ENCODE measurements around the gene MAPK1. TPM values are rescaled to one million over a fixed set of nuclear protein-coding genes. Genes with fewer than 3 reads are reported as not detected.

The MAPK1 gene
- total and polyA plus RNA-seq, 9 of the 15 experiments (the other 6 are each of a cell fraction or from before 2014, with no cell fraction given): 46.3 to 575 (median 283) TPM

DNA sequence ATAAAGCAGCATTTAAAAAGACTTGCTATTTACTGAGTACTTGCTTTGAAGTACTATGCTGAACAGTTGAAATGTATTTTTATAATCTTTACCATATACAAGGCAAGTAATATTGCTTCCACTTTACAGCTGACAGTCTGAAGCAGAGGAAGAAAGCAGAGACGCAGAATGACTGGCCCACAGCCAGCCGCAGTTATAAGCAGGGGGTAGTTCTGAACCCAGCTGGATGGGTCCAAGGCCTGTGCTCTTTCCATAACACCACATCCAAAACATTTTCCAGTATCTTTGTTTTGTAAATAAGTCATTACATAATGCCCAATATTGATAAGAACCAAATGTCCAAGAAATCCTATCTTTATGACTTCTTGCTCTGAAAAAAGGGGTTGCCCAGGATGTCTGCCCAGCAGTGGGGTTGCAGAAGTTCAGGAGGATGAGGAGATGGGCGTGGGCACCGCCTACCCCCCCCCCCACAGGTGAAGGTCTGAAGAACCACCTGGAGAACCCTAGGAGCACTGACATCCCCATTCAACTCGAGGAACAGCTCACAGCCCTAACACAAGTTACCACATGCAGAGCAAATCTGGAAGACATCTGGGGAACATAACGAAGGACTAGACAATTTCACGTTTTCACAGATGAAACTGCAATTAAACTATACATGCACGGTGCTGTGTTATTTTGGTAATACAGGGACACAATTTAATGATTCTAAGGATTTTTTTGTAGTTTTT lies 107.6 kb downstream of the MAPK1 start:
- Histone ChIP-seq H3K27me3 (ENCODE audit: control insufficient read depth in 2 of 2, insufficient read depth in 2 of 2, low read length in 2 of 2) (no peaks in the 10 kb centered on the region), H3K4me3 (no peak overlapping the region), H3K79me2 (ENCODE audit: control insufficient read depth, insufficient read depth, low read length) (no peaks in the 10 kb centered on the region), H3K9ac (ENCODE audit: insufficient read depth in 1 of 2, low read depth in 2 of 2, low read length in 2 of 2) (no peak overlapping the region), H4K20me1 (replicated peaks; ENCODE audit: control insufficient read depth, insufficient read depth, low read length) (peaks cover 5% of the 10 kb centered on the region; the same call in 1 of the 2 replicates), H3K9me3 (replicated peaks; ENCODE audit: control insufficient read depth, insufficient read depth, low read depth, low read length) (no peaks in the 10 kb centered on the region), H3K4me1 (replicated peaks in 1 of 2; ENCODE audit: control insufficient read depth in 2 of 2, insufficient read depth in 2 of 2, low read length in 2 of 2) (peaks cover 25 to 29% of the 10 kb centered on the region in 2 experiments), H2AFZ (ENCODE audit: low read depth, low read length) (no peak overlapping the region), H3K4me2 (ENCODE audit: insufficient read depth, low read length) (no peak overlapping the region), H3K36me3 (ENCODE audit: control insufficient read depth, insufficient read depth, low read length) (peaks cover 78% of the 10 kb centered on the region), H3K9me1 (ENCODE audit: control insufficient read depth, insufficient read depth, low read length) (peaks cover 12% of the 10 kb centered on the region), H3K27ac (ENCODE audit: extremely low read depth, low read depth, low read length) (no peak overlapping the region)
- BruUV-seq (replicated peaks): no TSS peak
- DNase-seq (ENCODE audit: extremely low read depth in 1 of 4, low spot score in 3 of 4): no peak
- FAIRE-seq: no peak
- POLR2A ChIA-PET: interaction anchor here (0.5 to 16.6 kb wide), 16 partner anchors 9 to 622 kb away, joined by 3 to 258 read pairs (median 3); no protein-coding TSS in a partner anchor
- CTCF ChIA-PET (ENCODE audit: low intra/inter-chr PET ratio): no interaction called here
- in situ Hi-C loops (cut with MboI) (no loop called here), intact Hi-C loops (cut with micrococcal nuclease) (loop anchor here (10.0 kb wide), 1 partner anchor 795 kb away; the partner anchor contains the start of gene PRAME)
- 83% methylated on average over 8 of the region's 8 CpGs for WGBS (ENCODE audit: insufficient coverage, low coverage, missing lambda C conversion rate)
- TF ChIP-seq, protein P1, sequence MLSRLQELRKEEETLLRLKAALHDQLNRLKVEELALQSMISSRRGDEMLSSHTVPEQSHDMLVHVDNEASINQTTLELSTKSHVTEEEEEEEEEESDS (CRISPR knock-in tag; IDR thresholded peaks at IDR 0.05): no peak
- TF ChIP-seq, protein P2, sequence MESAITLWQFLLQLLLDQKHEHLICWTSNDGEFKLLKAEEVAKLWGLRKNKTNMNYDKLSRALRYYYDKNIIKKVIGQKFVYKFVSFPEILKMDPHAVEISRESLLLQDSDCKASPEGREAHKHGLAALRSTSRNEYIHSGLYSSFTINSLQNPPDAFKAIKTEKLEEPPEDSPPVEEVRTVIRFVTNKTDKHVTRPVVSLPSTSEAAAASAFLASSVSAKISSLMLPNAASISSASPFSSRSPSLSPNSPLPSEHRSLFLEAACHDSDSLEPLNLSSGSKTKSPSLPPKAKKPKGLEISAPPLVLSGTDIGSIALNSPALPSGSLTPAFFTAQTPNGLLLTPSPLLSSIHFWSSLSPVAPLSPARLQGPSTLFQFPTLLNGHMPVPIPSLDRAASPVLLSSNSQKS (CRISPR knock-in tag; IDR thresholded peaks at IDR 0.05): no peak
- TF ChIP-seq FOS (IDR thresholded peaks at IDR 0.05; ENCODE audit: extremely low read depth, insufficient read length) (no peak), CBFB (CRISPR knock-in tag; IDR thresholded peaks at IDR 0.05) (no peak), ZNF717 (CRISPR knock-in tag; IDR thresholded peaks at IDR 0.05) (no peak), SREBF1 (IDR thresholded peaks at IDR 0.05; ENCODE audit: borderline replicate concordance, low read depth, low read length) (no peak), NR2F6 (CRISPR knock-in tag; IDR thresholded peaks at IDR 0.05) (no peak), ZNF217 (CRISPR knock-in tag; IDR thresholded peaks at IDR 0.05) (no peak)
- TF ChIP-seq, protein P3, sequence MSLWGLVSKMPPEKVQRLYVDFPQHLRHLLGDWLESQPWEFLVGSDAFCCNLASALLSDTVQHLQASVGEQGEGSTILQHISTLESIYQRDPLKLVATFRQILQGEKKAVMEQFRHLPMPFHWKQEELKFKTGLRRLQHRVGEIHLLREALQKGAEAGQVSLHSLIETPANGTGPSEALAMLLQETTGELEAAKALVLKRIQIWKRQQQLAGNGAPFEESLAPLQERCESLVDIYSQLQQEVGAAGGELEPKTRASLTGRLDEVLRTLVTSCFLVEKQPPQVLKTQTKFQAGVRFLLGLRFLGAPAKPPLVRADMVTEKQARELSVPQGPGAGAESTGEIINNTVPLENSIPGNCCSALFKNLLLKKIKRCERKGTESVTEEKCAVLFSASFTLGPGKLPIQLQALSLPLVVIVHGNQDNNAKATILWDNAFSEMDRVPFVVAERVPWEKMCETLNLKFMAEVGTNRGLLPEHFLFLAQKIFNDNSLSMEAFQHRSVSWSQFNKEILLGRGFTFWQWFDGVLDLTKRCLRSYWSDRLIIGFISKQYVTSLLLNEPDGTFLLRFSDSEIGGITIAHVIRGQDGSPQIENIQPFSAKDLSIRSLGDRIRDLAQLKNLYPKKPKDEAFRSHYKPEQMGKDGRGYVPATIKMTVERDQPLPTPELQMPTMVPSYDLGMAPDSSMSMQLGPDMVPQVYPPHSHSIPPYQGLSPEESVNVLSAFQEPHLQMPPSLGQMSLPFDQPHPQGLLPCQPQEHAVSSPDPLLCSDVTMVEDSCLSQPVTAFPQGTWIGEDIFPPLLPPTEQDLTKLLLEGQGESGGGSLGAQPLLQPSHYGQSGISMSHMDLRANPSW (CRISPR knock-in tag; IDR thresholded peaks at IDR 0.05): 0 out of 2 replicates have a peak, but pooled peaks have one; percentile 50
- TF ChIP-seq, protein P4, sequence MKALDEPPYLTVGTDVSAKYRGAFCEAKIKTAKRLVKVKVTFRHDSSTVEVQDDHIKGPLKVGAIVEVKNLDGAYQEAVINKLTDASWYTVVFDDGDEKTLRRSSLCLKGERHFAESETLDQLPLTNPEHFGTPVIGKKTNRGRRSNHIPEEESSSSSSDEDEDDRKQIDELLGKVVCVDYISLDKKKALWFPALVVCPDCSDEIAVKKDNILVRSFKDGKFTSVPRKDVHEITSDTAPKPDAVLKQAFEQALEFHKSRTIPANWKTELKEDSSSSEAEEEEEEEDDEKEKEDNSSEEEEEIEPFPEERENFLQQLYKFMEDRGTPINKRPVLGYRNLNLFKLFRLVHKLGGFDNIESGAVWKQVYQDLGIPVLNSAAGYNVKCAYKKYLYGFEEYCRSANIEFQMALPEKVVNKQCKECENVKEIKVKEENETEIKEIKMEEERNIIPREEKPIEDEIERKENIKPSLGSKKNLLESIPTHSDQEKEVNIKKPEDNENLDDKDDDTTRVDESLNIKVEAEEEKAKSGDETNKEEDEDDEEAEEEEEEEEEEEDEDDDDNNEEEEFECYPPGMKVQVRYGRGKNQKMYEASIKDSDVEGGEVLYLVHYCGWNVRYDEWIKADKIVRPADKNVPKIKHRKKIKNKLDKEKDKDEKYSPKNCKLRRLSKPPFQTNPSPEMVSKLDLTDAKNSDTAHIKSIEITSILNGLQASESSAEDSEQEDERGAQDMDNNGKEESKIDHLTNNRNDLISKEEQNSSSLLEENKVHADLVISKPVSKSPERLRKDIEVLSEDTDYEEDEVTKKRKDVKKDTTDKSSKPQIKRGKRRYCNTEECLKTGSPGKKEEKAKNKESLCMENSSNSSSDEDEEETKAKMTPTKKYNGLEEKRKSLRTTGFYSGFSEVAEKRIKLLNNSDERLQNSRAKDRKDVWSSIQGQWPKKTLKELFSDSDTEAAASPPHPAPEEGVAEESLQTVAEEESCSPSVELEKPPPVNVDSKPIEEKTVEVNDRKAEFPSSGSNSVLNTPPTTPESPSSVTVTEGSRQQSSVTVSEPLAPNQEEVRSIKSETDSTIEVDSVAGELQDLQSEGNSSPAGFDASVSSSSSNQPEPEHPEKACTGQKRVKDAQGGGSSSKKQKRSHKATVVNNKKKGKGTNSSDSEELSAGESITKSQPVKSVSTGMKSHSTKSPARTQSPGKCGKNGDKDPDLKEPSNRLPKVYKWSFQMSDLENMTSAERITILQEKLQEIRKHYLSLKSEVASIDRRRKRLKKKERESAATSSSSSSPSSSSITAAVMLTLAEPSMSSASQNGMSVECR (CRISPR knock-in tag; IDR thresholded peaks at IDR 0.05): no peak
- TF ChIP-seq, protein P5, sequence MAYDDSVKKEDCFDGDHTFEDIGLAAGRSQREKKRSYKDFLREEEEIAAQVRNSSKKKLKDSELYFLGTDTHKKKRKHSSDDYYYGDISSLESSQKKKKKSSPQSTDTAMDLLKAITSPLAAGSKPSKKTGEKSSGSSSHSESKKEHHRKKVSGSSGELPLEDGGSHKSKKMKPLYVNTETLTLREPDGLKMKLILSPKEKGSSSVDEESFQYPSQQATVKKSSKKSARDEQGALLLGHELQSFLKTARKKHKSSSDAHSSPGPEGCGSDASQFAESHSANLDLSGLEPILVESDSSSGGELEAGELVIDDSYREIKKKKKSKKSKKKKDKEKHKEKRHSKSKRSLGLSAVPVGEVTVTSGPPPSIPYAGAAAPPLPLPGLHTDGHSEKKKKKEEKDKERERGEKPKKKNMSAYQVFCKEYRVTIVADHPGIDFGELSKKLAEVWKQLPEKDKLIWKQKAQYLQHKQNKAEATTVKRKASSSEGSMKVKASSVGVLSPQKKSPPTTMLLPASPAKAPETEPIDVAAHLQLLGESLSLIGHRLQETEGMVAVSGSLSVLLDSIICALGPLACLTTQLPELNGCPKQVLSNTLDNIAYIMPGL (CRISPR knock-in tag; IDR thresholded peaks at IDR 0.05): peak; percentile 46; the same call in 1 of the 2 replicates
- ATAC-seq: no peak
